KBM-7 (cell line): ENCODE measurements around the gene ZNF532.

Source experiments
- DNase-seq: peaks from one replicate; pipeline ENCODE4 v3.0.0-alpha.2; 2015
- in situ Hi-C: fragments of 300-500 bp; cut with MboI; formaldehyde crosslinking; loops from 2 replicates; pipeline ENCODE4 v1.14.3; 2020; ENCODE audit warnings: low sequenced_read_pairs, low pct_unique_long_range_greater_than_20kb, mixed read lengths

Gene ZNF532

DNA sequence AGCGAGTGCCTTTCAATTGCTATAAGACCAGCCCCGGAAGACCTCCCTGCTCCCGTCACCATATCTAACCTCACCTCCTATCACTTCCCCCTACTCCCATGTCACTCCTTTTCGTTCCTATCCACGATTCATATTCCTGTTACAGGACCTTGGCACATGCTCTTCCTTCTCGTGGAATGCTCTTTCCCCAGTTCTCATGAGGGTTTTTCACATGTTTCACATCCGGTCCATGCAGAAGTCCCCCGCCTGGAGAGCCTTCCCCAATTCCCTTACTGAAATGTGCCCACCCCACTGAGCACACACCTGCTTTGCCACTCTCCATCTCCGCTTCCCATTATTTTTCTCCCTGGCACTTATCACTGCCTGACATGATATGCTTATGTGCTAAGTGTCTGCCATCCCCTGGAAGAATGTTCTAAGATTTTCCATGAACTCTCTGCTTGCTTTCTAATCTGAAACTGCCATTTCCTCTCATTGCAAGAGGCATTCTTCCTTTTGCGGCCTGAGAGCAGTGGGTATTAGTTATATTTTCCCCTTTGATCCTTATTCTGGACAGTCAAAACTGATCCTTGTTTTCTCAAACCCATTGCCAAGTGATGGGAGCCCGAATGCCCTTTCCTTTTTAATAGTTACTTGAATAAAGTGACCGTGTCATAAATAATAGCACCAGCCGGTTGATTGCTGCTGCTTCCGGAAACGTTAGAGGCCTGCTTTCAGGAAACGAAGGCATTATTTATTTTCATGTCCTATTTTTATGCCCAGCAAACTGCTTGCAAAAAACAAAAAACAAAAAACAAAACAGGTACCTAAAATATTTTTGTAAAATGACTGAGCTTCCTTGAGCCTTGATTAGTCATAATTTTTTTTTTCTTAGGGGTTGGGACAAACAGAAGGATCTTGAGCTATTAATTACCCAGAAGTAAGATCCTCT, 127.9 kb downstream of the ZNF532 start:
- in situ Hi-C loops: no loop called here
- DNase-seq: no peak

DNA sequence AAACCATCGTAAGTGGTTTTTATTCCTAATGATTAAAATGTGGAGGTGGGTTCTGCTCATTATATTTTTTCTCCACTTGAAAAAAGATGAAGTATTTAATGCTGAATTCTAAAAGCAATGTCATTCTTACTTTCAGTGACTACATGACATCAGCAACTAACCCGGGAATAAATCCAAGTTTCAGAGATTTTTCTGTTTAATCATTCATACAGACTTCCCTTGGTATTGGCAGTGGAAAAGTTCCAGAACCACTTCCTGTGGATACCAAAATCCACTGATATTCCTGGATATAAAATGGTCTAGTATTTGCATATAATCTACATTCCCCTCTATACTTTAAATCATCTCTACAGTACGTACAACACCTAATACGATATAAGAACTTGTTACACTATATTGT, 128.6 kb downstream of the ZNF532 start:
- no peak for DNase-seq
- in situ Hi-C loops: no loop called here

DNA sequence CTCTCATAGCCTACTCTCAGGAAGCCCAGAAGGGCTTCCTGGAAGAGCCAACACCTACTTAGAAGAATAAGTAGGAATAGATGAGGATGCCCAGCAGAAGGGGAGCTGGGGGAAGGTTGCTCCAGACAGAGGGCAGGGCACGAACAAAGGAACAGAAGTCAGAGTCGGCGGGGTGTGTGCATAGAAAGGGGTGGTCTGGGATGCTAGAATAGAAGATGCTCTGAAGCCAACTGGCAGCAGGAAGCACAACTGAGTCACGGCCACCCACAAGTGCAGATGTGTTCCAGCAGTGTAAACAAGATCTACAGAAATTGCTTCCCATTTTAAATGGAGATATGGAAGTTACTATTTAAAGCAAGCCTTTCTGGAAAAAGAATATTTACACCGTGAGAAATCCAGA, 131.0 kb downstream of the ZNF532 start:
- in situ Hi-C loops: no loop called here

DNA sequence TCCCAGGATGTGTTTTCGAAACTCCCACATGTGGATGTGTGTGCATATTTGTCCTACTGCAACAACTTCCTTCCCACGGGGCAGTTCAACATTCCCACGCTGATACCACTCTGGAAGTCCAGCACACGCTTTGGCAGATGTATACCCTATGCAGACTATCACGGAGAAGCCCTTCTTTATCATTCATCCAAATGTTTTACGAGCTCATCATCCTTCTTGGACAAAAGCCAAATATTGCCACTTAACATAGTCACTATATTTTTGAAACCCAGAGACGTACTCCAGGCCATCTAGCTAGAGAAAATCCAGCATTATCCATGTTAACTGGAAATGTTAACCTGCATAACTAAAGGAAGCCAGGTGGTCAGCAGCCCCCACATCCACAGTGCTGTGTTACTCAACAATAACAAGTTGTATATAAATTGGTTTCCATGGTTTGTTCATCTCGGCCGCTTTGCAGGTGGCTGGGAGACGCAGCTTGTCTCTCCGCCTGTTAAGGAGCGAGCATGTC, 131.5 kb downstream of the ZNF532 start:
- no peak for DNase-seq
- in situ Hi-C loops: no loop called here

More for the DNA sequence above, 131.0 kb downstream of the ZNF532 start:
- DNase-seq: no peak

DNA sequence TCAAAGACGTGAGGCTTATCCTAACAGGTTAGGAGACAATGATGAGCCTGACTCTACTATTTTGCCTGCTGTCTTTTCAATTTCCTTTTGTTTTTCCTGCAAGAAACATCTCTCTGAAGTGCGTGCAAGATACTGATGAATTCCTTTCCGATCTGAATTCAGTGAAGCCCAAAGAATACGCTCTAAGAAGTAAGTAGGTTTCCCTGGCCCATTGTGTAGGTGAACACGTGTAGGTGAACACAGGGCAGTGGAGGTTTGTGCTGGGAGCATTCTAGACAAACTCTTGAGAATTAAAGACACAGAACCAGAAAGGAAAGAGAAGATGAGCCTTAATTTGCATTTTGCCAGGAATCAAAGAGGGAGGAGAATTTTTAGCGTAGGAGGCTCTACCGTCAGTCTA, 132.0 kb downstream of the ZNF532 start:
- in situ Hi-C loops: no loop called here
- DNase-seq: no peak

DNA sequence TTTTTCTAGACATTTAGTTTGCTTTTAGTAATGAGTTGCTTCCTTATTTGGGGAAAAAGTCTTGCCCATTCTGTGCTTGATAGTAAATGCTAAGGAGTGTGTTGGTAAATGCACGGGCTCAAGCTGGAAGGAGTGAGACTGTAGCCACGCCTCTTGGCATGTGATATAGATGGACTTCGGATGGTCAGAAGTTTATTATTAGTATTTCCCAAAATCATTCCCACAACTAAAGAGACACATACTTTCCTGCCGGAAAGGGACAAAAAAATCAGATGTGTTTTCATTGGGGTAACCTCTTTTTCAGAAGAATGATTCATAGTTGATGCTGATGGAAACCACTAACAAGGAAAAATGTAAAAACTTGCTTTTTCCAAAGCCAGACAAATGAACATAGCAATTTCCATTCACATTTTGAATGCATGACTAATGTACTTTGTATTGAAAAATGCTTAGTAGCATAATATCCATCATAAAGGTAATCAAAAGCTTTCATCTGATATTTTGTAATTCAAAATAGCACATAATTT, 133.2 kb downstream of the ZNF532 start:
- in situ Hi-C loops: no loop called here
- DNase-seq: no peak

DNA sequence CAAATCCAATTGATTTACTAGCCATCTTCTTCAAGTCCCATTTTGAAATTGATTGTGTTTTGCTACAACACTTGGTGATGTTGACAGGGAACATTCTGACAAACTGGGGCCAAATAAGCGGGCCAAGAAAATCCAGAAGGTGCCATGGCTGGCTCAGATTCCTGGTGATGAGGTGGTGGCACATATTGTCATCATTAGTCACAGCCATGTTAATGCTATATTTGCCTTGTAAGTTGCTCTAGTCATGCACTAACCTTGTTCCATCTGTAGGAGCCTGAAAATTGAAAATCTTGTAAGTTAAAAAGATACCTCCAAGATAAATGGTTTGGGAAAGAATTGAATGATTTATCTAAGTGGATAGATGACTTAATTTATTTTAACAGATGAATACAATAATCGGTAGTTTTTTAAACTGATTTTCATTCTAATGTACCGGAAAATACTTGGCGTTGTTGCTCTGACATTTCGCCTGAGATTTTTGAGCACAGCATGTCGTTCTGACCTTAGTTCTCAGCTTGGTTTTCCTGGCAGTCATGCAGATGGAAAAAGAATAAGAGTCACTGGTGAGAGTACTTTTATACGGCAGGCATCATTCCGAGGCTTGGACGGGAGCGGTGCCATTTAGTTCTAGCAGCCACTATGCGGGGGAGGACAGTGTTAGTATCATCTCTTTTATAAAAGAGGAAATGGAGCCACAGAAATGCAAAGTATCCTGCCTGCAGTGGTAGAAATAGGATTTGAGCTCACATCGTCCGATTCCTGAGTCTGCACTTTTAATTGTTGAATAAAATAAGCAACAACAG, 133.9 kb downstream of the ZNF532 start:
- in situ Hi-C loops: no loop called here
- peak; percentile 30 for DNase-seq

DNA sequence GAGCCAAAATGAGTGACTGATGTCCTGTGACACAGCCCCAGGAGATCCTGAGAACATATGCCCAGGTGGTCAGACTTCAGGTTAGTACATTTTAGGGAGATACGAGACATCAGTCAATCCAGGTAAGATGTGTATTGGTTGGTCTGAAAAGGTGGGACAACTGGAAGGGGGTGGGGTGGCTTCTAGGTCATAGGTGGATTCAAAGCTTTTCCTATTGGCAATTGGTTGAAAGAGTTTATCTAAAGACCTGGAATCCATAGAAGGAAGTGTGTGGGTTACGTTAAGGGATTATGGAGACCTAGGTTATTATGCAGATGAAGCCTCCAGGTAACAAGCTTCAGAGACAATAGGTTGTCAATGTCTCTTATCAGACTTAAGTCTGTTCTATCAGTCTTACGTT, 136.5 kb downstream of the ZNF532 start:
- DNase-seq: no peak
- in situ Hi-C loops: no loop called here

DNA sequence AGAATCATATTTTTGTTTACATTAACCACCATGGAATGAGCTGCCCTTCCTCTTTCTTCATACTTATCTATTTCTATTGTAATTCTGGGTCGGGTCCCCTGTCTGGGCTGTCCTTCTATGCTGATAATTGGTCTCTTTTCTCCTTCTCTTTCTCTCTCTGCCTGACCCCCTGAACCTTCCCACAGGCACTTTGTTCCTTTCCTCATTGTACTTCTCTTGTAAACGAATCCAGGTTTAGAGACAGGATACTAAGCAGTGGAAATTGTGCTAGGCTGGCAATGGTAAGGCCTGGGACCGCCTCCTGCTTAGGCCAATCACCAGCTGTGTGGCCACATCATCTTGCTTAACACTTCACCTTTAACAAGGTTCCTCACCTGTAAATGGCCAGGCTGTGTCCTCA, 137.0 kb downstream of the ZNF532 start:
- in situ Hi-C loops: no loop called here
- no peak for DNase-seq

DNA sequence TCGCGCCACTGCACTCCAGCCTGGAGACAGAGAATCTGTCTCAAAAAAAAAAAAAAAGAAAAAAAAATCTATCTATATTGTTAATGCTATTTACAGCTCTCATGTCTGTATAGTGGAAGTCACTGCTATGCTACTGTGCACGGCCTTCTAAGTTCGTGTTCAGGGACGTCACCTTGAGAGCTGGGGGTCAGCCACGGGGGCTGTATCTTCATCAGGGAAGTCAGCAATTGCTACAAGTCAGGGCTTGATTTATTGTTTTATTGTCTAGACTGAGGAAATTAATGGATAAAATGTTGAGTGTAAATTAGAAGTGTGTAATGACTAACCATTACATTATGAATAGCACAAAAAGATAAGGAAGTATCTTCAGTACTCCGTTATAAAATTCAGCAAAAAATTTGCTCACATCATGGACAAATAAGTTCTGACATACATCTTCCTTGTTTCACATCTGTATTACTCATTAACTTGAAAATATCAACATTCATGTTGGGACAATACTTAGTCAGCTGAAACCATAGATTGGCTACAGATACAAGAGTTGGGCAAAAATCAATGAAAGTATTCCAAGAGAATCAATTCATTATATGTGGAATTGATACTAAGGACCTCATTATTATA, 138.4 kb downstream of the ZNF532 start:
- in situ Hi-C loops: no loop called here
- no peak for DNase-seq

DNA sequence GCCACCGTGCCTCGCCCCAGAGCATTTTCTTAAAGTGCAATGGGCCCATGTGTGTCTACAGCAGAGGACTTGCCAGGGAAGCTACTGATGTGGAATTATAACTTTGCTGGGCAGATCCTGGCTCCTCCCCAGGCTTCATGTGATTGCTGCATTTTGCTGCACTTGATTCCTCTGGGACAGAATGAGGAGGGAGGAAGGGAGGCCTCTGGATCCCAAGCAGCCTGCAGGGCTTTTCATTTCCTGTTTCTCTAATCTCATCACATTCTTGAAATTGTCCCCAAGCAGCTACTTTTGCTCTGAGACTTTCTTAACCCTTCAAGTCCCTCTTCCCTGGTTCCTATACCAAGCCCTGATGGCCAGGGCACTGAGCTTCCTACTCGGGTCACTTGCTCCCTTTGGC, 140.6 kb downstream of the ZNF532 start:
- DNase-seq: no peak
- in situ Hi-C loops: no loop called here

DNA sequence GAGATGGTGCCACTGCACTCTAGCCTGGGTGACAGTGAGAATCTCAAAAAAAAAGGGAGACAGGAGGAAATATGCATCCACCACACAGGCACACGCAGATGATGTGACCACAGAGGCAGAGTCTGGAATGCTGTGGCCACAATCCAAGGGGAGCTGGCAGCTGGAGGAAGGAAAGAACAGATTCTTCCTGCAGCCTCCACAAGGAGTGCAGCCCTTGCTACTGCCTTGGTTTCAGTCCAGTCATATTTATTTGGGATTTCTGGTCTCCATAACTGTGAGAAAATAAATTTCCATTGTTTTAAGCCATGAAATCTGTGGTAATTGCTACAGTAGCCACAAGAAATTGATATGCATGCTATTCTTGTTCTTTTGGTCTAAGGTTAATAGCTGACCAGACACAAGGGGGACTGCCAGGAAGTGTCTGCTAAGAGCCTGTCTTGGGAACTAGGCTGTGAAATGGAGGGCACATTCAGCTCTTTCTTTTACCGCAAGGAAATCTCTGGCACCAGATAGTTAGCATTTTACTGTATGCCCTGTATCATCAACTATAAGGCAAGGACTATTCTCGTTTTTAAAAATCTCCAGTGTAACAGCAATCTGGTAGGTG, 141.9 kb downstream of the ZNF532 start:
- in situ Hi-C loops: no loop called here
- no peak for DNase-seq

DNA sequence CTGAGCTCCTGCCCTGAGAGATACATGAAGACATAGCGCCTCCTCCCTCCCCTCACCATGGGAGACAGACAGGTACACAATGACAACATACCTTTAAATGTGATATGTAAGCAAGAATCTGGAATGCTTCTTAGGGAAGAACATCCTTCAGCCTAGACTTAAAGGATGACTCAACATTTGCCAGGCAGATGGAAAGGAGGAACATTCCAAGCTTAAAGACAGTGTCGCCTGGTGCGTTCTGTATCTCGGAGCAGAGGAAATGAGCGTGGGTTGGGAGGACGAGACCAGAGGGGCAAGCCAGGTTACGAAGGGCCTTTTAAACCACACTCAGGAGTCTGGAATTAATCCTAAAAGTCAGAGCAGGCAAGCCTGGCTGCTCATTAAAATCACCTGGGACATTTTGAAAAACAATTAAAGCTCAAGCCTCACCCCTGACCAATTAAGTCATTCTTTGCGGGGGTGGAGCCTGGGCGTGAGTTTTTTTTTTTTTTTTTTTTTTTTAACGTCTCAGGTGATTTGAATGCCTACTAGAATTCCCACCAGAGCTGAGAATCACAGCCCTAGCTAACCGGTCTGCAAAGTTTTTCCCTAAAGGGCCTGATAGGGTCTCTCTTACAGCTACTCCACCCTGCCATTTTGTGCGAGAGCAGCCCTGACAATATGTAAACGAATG, 143.8 kb downstream of the ZNF532 start:
- in situ Hi-C loops: no loop called here

DNA sequence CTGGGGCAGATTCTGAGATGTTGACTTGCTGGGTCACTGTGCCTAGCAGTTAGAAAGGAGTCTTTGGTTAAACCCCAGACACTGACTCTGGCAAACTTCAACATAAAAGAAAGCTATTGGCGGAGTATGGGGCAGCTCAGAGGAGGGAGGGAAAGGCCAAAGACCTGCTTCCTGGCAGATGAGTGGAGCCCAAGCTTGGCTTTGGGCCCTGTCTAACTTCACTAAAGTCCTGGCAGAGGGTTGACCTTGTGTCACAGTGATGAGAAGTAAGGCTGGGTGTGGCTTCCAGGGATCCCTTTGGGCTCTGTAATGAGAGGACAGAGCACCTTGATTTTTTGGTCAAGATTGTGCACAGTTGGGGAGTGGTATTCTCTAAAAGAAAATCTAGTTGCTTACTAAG, 145.2 kb downstream of the ZNF532 start:
- in situ Hi-C loops: no loop called here
- DNase-seq: no peak

More for the DNA sequence above, 143.8 kb downstream of the ZNF532 start:
- no peak for DNase-seq

DNA sequence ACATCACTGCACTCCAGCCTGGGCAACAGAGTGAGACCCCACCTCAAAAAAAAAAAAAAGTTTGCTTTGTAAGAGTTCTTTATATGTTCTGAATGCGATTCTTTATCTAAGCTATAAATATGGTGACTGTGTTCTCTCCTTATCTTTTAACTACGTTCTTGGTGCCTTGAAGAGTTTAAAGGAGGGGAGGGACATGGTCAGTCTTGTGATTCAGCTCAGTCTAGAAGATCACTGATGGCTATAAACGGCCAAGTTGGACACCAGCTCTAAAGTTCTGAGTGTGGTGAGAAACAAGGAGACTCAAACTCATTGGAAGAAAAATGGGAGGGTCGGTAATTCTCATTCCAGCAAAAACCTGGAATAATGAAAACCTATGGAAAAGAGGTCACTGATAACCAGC, 146.6 kb downstream of the ZNF532 start:
- in situ Hi-C loops: no loop called here
- DNase-seq: no peak

DNA sequence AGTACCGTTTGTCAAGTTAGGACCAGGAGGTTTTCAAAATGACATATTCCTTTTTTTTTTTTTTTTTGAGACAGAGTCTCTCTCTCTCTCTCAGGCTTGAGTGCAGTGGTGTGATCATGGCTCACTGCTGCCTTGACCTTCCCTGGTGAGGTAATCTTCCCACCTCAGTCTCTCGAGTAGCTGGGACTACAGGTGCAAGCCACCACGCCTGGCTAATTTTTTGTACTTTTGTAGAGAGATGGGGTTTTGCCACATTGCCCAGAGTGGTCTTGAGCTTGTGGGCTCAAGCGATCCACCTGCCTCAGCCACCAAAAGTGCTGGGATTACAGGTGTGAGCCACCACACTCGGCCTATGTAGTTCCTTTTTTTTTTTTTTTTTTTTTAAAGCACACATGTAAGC, 147.1 kb downstream of the ZNF532 start:
- no peak for DNase-seq
- in situ Hi-C loops: no loop called here

DNA sequence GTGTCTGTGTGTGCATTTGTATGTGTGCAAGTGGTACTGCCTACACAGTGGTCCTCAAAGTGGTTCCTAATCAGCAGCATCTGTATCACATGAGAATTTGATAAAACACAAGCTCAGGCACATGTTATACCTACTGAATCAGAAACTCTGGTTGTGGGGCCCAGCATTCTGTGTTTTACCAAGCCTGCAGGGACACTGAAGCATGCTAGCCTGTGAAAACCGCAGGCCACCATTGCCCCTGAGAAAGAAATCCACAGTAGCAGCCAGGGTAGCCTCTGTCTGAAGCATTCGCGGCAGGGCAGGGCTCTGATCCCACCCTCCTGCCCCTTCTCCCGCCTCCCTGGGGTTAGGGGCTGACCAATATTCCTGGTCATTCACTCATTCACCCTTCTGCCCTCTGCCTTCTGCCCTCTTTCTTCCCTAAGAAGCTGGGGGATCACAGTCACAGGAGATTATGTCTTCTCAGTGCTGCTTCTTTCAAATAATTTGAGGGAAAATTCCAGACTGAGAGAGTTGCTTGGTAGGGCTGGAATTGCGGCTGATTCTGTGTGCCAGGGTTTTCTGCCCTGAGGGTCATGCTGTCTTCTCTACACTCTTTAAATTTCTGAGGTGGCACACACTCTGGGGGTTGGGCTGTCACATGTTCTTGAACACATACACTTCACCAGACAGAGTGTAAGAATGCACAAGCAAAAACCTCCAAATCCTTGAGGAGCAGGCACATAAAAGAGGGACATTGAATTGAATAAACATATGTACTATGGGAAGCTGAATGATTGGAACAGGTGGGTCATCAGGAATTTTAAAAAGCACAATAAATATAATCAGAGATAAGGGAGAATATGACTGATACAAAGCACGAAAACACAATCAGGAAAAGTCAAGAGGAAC, 148.4 kb downstream of the ZNF532 start:
- DNase-seq: no peak
- in situ Hi-C loops: no loop called here

DNA sequence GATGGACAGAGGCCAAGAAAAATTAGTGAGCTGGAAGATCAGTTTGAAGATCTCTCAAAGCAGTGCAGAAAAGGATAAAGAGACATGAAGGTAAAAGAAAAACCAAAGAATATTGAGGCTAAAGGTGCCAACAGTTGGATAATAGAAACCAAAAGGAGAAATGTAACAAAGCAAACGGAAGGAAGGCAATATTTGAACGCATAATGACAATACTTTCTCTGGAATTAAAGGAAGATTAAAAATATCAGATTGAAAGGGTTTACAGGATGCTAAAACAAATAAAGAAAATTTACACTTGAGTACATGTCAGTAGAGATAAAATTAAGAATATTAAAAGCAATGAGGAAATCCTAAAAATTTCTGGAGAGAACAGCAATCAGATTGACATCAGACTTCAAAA, 149.1 kb downstream of the ZNF532 start:
- DNase-seq: no peak
- in situ Hi-C loops: no loop called here
